GM21717 (cell line): ENCODE data around the gene ZNF335.
"Not testable (repeated sequence)": the region's sequence is repeated elsewhere in the genome, so short reads cannot be mapped to it uniquely, and the experiment has no call there.

ENCODE experiments used
- ATAC-seq: cut with Tn5 transposase; IDR thresholded peaks from one replicate; pipeline ENCODE4 v1.9.1; 2021; ENCODE audit warnings: mild to moderate bottlenecking, moderate library complexity; ENCODE audit not compliant: unreplicated experiment

The ZNF335 gene

GRCh38 chr20:46001498-46001897, 29.5 kb upstream of the ZNF335 start:
- no peak for ATAC-seq

- ATAC-seq = no peak
Measured at GRCh38 chr20:46000262-46000996, 28.4 kb upstream of the ZNF335 start.

DNA sequence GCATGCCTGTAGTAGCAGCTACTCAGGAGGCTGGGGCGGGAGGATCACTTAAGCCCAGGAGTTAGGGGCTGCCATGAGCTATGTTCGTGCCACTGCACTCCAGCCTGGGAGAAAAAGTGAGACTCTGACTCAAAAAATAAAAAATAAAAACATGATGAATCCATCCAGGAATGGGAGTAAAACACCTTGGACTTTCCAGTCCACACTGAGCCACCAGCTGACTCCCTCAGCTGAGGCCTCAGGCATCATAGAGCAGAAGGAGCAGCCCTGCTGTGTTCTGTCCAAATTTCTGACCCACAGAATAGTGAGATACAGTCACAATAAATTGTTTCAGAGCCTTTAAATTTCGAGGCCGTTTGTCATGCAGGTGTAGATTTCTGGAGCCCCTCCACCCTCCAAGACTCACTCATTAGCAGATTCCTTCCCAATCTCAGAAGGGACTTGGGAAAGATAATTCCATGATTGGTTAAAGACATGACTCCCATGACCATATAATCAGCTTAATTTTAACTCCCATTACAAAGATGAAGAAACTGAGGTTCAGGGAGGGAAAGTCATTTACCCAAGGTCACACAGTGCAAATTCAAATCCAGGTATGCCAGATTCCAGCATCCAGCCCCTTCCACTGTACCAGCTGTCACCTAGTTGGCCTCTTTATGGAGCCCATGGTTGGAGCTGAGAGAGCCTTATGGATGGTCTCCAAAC, 27.7 kb upstream of the ZNF335 start:
- no peak for ATAC-seq

DNA sequence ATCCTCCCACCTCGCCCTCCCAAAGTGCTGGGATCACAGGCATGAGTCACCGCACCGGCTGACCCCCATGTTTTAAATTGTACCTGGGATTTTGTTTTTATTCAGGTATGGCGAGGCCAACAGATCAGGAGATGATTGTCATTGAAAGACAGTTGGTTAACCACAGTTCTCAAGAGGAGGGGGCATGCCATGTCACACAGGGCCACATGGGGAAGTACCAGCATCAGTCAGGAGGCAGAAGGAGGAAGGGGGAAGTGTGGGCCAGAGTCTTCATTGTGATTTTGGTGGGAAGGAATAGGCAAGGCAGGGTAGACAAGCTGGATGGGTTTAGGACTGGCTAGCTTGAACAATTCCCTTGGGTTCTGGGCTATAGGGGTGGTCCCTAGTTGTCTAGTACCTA, 26.8 kb upstream of the ZNF335 start:
- no peak for ATAC-seq

GRCh38 chr20:45998337-45998736, 26.3 kb upstream of the ZNF335 start:
- no peak for ATAC-seq

DNA sequence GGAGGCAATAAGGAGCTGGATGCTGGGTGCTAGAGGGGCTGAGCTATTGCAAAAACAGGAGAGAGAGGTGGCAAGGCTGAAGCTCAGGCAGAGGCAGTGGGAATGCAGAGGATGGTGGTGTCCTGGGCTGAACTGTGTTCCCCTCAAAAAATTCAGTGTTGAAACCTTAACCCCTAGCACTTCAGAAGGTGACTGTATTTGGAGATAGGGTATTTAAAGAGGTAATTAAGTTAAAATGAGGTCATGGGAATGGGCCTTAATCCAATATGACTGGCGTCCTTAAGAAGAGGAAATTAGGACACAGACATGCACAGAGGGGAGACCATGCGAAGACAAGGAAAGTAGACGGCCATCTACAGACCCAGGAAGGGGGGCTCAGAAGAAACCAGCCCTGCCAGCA, 25.2 kb upstream of the ZNF335 start:
- ATAC-seq = no peak

GRCh38 chr20:45995495-45996097, 23.6 kb upstream of the ZNF335 start:
- ATAC-seq = not testable (repeated sequence)

GRCh38 chr20:45994761-45995493, 22.9 kb upstream of the ZNF335 start:
- ATAC-seq = no peak

- ATAC-seq = no peak
Measured at GRCh38 chr20:45993197-45993951, 21.4 kb upstream of the ZNF335 start.

DNA sequence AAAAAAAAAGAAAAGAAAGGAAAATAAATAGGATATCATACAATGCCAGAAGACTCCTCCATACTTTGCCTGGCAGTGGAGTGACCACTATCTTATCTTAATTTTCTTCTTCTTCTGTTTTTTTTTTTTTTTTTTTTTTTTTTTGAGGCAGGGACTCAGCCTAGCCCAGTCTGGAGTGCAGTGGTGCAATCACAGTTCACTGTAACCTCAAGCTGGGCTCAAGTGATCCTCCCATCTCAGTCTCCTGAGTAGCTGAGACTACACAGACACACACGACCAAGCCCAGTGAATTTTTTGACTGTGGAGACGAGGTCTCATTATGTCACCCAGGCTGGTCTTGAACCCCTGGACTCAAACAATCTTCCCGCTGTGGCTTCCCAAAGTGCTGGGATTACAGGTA, 19.6 kb upstream of the ZNF335 start:
- ATAC-seq = no peak

DNA sequence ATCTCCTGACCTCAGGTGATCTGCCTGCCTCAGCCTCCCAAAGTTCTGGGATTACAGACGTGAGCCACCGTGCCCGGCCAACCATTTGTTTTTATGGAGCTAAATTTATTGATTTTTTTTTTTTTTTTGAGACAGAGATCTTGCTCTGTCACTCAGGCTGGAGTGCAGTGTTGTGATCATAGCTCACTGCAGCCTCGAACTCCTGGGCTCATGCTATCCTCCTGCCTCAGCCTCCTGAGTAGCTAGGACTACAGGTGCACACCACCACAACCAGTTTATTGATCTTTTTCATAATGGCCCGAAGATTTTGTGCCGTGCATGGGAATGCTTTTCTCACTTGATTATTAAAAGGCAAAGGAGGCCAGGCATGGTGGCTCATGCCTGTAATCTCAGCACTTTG, 16.8 kb upstream of the ZNF335 start:
- ATAC-seq = not testable (repeated sequence)

GRCh38 chr20:45987108-45987780, 15.2 kb upstream of the ZNF335 start:
- no peak for ATAC-seq

GRCh38 chr20:45985573-45985972, 13.6 kb upstream of the ZNF335 start:
- ATAC-seq = no peak

GRCh38 chr20:45983279-45983743, 11.3 kb upstream of the ZNF335 start:
- ATAC-seq = no peak

- no peak for ATAC-seq
Measured at GRCh38 chr20:45981261-45981660, 9.3 kb upstream of the ZNF335 start.

DNA sequence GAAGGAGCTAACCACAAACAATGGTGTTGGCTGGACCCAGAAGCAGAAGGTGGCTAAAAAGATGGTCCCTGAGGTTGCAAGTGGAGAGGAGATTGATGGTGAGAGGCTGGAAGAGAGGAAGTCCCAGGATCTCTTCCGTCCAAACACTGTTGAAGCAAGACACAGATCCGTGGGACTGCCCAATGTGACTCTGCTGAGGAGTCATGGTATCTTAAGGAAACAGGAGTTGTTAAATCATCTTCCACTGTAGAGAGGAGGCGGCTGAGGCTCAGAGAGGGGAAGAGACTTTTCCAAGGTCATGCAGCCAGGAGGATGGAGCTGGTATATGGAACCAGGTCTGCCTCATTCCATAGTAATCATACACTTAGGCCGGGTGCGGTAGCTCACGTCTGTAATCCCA, 4.1 kb upstream of the ZNF335 start:
- no peak for ATAC-seq

GRCh38 chr20:45975686-45976085, 3.7 kb upstream of the ZNF335 start:
- no peak for ATAC-seq

- no peak for ATAC-seq
Measured at GRCh38 chr20:45974896-45975565, 3.0 kb upstream of the ZNF335 start.

- ATAC-seq = no peak
Measured at GRCh38 chr20:45972500-45973183, 639 bp upstream of the ZNF335 start.
